ENCODE results near the gene LMNTD1. TPM values are rescaled to one million over a fixed set of nuclear protein-coding genes. Genes with fewer than 3 reads are reported as not detected.
"Not testable (repeated sequence)": the region's sequence is repeated elsewhere in the genome, so short reads cannot be mapped to it uniquely, and the experiment has no call there.

Gene LMNTD1
- 2.5 TPM for polyA plus RNA-seq (2012; ENCODE audit: insufficient read depth, insufficient read length, low read depth)

DNA sequence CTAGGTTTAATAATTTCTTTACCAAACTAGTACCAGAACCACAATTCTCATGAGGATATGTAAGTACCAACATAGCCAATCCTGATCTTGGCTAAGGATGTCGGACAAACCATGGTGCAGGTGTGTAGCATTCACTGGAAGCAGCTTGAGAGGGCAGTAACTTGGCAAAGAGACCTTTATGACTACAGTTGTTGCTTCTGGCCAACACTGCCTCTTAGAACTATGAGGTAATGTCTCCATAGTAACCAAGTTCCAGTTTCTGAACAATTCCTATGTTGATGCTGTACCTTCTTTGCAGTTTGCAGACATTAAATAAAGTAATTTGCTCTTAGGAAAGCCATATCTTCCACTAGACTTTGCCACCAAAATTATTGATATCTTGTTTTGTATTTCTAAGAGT lies at the start of gene LMNTD1:
Gene LMNTD1, minus strand, starts transcription at position 186 of the 400 bp plus-strand sequence. CDS start 324 bp downstream, outside the sequence.
- no peak for DNase-seq

DNA sequence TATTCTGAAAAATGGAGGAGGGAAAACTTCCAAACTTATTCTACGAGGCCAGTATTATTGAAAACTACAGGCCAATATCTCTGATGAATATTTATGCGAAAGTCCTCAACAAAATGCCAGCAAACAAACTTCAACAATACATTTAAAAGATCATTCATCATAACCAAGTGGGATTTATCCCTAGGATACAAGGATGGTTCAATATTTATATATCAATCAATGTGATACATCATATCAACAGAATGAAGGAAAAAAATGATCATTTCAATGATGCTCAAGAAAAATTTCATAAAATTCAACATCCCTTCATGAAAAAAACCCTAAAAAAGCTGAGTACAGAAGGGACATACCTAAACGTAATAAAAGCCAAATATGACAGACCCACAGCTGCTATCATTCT lies 45.9 kb upstream of the LMNTD1 start:
- Histone ChIP-seq H3K9me3 (no peaks in the 10 kb centered on the region; the same call in 1 of the 2 replicates), H3K4me1 (no peaks in the 10 kb centered on the region), H3K4me3 (ENCODE audit: low read depth, low read length) (no peak overlapping the region), H3K27me3 (no peaks in the 10 kb centered on the region), H3K36me3 (no peaks in the 10 kb centered on the region)
- no peak for DNase-seq
- TF ChIP-seq, protein P1, sequence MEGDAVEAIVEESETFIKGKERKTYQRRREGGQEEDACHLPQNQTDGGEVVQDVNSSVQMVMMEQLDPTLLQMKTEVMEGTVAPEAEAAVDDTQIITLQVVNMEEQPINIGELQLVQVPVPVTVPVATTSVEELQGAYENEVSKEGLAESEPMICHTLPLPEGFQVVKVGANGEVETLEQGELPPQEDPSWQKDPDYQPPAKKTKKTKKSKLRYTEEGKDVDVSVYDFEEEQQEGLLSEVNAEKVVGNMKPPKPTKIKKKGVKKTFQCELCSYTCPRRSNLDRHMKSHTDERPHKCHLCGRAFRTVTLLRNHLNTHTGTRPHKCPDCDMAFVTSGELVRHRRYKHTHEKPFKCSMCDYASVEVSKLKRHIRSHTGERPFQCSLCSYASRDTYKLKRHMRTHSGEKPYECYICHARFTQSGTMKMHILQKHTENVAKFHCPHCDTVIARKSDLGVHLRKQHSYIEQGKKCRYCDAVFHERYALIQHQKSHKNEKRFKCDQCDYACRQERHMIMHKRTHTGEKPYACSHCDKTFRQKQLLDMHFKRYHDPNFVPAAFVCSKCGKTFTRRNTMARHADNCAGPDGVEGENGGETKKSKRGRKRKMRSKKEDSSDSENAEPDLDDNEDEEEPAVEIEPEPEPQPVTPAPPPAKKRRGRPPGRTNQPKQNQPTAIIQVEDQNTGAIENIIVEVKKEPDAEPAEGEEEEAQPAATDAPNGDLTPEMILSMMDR (IDR thresholded peaks at IDR 0.05; ENCODE audit: low read depth, low read length) = no peak

More for the DNA sequence above, at the start of gene LMNTD1:
- Histone ChIP-seq H3K36me3 (no peaks in the 10 kb centered on the region), H3K27me3 (no peaks in the 10 kb centered on the region), H3K4me1 (no peaks in the 10 kb centered on the region), H3K9me3 (no peaks in the 10 kb centered on the region), H3K4me3 (ENCODE audit: low read depth, low read length) (no peak within 1 kb of the TSS)
- TF ChIP-seq, protein P1 (IDR thresholded peaks at IDR 0.05; ENCODE audit: low read depth, low read length) = no peak

DNA sequence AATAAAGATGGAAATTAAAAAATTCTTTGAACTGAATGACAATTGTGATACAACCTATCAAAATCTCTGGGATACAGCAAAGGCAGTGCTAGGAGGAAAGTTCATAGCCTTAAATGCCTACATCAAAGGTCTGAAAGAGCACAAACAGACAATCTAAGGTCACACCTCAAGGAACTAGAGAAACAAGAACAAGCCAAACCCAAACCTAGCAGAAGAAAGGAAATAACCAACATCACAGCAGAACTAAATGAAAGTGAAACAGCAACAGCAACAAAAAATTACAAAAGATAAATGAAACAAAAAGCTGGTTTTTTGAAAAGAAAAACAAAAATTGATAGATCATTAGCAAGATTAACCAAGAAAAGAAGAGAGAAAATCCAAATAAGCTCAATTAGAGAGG lies 42.4 kb upstream of the LMNTD1 start:
- not testable (repeated sequence) for DNase-seq; H3K27me3 ChIP-seq; H3K36me3 ChIP-seq; H3K9me3 ChIP-seq; H3K4me3 ChIP-seq (ENCODE audit: low read depth, low read length); H3K4me1 ChIP-seq

GRCh38 chr12:25594376-25594775 lies 41.3 kb upstream of the LMNTD1 start:
- Histone ChIP-seq H3K27me3 (no peaks in the 10 kb centered on the region), H3K36me3 (no peaks in the 10 kb centered on the region), H3K9me3 (peaks cover 2% of the 10 kb centered on the region; the same call in 1 of the 2 replicates), H3K4me1 (no peaks in the 10 kb centered on the region), H3K4me3 (ENCODE audit: low read depth, low read length) (no peak overlapping the region)
- TF ChIP-seq, protein P1 (IDR thresholded peaks at IDR 0.05; ENCODE audit: low read depth, low read length) = no peak
- DNase-seq = no peak

DNA sequence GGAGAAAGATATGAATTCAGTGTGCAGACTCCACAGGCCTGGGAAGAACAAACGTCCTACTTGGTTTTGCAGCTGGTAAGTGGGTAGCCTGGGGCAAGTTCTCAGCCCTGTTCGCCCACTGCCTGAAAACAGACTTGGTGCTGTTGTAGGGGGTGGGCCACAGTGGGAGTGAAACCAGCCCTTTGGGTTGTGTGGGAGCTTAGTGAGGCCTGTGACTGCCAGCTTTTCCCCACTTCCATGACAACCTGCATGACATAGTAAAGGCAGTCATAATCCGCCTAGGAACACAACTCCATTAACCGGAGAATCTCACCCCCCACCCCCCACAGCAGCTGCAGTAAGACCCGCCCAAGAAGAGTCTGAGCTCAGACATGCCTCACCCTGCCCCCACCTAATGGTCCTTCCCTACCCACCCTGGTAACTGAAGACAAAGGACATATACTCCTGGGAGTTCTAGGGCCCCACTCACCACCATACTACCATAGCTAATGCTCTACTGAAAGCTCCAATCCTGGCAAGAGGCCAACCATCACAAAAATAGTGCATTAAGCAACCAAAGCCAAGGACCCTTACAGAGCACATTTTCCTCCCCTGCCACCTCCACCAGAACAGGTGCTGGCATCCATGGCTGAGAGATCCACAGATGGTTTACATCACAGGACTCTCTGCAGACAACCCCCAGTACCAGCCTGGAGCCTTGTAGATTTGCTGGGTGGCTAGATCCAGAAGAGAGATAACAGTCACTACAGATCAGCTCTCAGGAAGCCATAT lies 39.8 kb upstream of the LMNTD1 start:
- TF ChIP-seq, protein P1 (IDR thresholded peaks at IDR 0.05; ENCODE audit: low read depth, low read length) = no peak
- DNase-seq = peak; percentile 48
- Histone ChIP-seq H3K9me3 (peaks cover 2% of the 10 kb centered on the region; the same call in 1 of the 2 replicates), H3K4me1 (no peaks in the 10 kb centered on the region), H3K36me3 (no peaks in the 10 kb centered on the region), H3K27me3 (no peaks in the 10 kb centered on the region), H3K4me3 (ENCODE audit: low read depth, low read length) (no peak overlapping the region)

- H3K27me3 ChIP-seq = no peaks in the 10 kb centered on the region
- TF ChIP-seq, protein P1 (IDR thresholded peaks at IDR 0.05; ENCODE audit: low read depth, low read length) = peak; percentile 43
- peaks cover 8% of the 10 kb centered on the region for H3K9me3 ChIP-seq
- H3K4me1 ChIP-seq = no peaks in the 10 kb centered on the region
- H3K4me3 ChIP-seq (ENCODE audit: low read depth, low read length) = no peak overlapping the region
- DNase-seq = peak; percentile 21
- H3K36me3 ChIP-seq = no peaks in the 10 kb centered on the region
Observed at GRCh38 chr12:25591144-25591543, 38.1 kb upstream of the LMNTD1 start.
